GM12873 (cell line): ENCODE results near the gene ALDH3A1.

Source experiments
- CTCF ChIP-seq: IDR thresholded peaks from 2 replicates; pipeline ENCODE4 v1.5.1; 2012; ENCODE audit warnings: low read depth, mild to moderate bottlenecking, moderate library complexity, low read length, control low read depth; ENCODE audit not compliant: insufficient read depth; ENCODE audit errors: missing control alignments

The ALDH3A1 gene

GRCh38 chr17:19743101-19744100 lies 4.7 kb downstream of the ALDH3A1 start:
- TF ChIP-seq CTCF = no peak

- TF ChIP-seq CTCF = no peak
These were observed 5.6 kb downstream of the ALDH3A1 start for GRCh38 chr17:19742495-19742894.

DNA sequence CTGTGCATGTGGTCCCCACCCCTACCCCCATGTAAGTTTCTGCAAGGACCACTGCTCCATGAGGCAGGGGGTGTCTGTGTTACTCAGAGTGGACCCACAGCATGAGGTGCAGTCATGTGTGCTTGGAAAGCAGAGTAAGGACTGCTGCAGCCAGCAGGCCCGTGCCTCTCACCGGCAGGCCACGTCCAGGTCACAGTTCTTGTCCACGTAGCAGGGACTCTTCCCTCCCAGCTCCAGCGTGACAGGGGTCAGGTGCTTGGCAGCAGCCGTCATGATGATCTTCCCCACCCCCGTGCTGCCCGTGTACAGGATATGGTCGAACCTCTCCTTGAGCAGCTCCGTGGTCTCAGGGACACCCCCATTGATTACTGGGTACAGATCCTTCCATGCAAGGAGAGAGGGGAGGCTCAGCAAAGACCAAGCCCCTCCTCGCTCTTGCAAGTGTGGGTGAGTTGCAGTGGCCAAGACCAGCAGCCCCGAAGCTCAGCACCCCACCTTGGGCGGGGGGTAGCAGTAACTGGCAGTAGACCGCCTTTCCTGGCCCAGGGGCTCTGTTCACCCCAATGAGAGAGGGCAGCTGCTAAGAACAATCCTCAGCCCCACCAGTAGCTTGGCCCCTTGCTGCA lies 6.2 kb downstream of the ALDH3A1 start:
- no peak for TF ChIP-seq CTCF

- no peak for TF ChIP-seq CTCF
These were observed 7.2 kb downstream of the ALDH3A1 start for GRCh38 chr17:19740933-19741332.

DNA sequence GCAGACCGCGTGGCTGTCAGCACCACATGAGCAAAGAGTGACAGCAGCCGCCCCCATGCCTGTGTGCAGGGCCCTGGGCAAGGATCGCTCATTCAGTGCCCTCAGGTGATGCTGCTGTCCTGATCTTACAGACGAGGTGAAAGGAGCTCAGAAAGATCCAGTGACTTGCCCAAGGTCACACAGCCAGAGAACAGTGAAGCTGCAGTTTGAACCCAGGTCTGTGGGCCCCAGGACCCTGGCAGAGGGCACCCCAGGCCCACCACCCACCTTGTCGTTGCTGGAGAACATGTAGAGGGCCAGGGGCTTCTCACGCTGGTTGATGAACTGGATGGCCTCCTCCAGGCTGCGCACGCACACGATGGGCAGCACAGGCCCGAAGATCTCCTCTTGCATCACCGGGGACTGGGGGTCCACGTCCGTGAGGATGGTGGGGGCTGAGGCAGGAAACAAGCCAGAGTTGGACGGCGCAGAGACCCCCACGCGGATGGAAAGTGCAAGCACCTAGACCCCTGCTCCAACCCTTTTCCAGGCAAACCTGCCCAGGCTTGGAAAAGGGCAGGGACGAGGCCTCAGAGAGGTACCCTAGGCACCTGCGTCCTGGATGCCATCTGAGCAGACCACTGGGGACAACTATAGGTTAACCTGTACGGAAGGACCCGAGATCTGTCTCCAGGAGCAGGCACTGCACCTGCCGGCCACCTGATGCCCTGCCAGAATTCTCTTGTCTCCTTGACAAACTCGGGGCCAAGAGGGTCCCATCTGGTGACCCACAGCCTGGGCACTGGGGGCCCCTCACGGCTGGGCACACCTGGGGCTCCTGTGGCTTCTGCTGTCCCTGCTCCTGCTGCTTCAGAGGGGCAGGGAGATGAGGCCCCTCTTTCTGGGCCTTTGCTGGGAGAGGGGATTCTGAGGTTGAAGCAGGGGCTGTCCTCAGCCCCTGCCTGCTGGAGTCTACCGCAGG lies 8.6 kb downstream of the ALDH3A1 start:
- no peak for TF ChIP-seq CTCF

GRCh38 chr17:19738757-19739156 lies 9.3 kb downstream of the ALDH3A1 start:
- TF ChIP-seq CTCF = no peak

DNA sequence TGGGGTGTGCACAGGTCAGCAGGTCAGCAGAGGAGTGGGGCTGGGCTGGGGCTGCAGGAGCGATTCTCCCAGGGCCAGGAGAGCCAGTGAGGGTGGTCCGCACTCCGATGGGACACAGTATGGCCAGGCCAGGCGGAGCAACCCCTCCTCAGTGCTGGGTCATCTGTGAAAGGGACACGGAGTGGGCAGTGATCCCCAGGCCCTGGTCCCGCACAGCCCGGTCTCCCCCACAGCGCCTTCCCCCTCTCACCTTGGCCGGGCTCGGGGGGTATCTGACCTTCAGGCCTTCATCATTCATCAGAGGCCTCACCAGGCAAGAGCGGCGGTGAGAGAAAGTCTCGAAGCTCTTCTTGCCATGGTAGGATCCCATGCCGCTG lies 10.0 kb downstream of the ALDH3A1 start:
- TF ChIP-seq CTCF = no peak
